ENCODE results near the gene ARHGEF28.

Gene ARHGEF28

GRCh38 chr5:73619606-73620333, 6.2 kb upstream of the ARHGEF28 start:
- peak; percentile 47 for FAIRE-seq

- no peak for FAIRE-seq
These were observed 5.7 kb upstream of the ARHGEF28 start for GRCh38 chr5:73620334-73620687.

DNA sequence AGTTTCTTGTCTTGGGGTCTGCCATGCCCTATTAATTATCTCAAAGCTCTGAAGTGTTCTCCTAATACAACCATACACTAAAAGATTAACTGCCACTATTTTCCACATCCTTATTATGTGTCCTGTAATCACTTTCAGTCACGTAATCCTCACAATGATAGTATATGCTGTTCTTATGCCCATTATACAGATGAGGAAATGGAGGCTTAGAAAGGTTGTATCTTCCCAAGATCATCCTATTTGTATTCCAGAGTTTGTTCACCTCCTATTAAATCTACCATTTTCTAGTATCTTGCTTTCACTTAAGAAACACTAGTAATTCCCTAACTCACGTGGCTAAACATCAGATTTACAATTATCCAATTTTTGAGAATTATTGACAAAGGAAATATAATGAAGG, 2.9 kb upstream of the ARHGEF28 start:
- FAIRE-seq: peak; percentile 71

DNA sequence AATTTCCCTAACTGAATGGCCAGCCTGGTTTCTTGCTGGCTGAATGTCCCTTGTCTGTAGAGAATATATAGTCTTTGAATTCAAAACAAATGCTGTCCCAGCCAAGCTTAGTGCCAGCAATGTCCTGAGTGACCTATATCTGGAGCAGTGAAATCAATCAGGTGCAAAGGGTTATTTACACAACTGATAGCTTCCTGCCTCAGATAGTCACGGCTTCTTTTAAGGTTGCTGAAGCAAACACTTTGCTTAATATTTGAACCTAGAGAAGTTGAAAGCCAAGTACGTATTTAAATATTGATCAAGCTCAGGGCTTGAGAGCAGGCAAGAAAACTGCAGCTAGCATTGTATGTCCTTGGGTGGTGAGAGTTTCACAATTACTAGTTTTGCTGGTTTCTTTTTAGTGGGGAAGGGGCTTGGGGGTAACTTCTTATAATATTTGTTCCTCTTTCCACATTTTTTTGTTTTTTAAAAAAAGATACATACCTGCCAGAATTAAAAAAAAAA, 2.0 kb upstream of the ARHGEF28 start:
- FAIRE-seq: peak; percentile 98

DNA sequence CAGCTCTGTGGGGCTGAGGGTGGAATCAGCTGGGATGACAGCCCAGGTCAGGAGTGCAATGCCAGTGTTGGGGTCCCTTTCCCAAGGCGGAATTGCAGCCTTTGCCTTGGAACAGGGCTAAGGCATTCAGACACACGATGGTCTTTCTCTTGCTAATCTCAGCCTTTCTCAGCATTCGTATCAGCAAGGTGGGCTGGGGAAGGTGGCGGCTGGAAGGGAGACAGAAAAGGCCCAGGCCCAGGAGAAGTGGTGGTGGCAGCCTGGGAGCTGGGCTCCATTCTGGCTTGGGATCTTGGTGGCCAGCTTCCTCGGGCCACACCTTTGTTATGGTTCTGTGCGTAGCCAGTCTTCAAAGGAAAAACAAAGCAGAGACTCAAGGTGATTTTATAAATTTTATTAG, 1.1 kb upstream of the ARHGEF28 start:
- FAIRE-seq: no peak

DNA sequence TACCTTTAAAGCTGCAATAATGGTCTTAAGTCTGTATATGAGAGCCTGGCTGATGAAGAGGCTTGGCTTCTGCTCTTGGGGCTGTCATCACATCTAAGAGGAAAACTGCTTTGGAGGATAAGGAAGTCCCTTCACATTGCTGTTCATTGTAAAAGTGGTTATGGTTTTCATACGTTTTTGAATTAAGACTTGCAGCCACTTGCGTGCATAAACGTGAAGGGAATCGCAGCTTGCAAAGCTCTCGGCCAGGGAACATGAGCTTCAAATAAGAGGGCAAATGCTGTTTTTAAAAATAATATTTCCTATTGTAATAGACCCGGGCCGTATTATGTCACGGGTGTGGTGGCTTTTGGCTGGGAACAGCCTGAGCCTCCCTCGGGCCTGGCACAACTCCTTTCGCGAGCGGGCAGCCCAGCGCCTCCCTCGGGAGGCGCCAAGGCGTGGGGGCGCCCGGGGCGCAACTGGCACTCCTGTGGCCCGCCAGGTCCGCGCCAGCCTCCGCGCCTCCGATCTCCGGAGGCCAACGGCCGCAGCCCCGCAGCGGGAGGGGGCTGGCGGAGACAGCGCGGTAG, 538 bp upstream of the ARHGEF28 start:
- FAIRE-seq: peak; percentile 9

GRCh38 chr5:73626814-73627313, 868 bp downstream of the ARHGEF28 start:
- no peak for FAIRE-seq

- no peak for FAIRE-seq
These were observed 3.5 kb downstream of the ARHGEF28 start for GRCh38 chr5:73629456-73629855.

- FAIRE-seq: no peak
These were observed 4.8 kb downstream of the ARHGEF28 start for GRCh38 chr5:73630765-73631164.

DNA sequence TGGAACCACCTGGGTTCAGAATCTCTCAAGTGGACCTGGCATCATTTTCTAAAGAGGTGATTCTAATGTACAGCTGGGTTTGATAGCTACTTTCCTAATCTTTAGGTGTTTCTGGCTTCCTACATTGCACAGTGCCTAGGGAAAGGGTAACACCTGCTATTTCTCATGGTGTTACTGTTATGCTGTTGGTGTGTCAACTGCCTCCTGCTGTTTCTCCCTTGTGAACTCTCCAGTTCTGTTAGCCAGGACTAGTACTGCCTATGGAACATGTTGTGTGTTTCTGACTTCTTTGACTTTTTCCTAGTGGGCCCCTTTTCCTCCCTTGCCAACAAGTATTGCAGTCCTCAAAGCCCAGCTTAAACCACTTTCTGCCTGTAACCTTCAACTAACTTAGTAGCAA, 5.5 kb downstream of the ARHGEF28 start:
- no peak for FAIRE-seq

GRCh38 chr5:73633060-73633459, 7.1 kb downstream of the ARHGEF28 start:
- no peak for FAIRE-seq

- FAIRE-seq: no peak
These were observed 10.4 kb downstream of the ARHGEF28 start for GRCh38 chr5:73636408-73636807.

- no peak for FAIRE-seq
These were observed 11.6 kb downstream of the ARHGEF28 start for GRCh38 chr5:73637565-73637964.

DNA sequence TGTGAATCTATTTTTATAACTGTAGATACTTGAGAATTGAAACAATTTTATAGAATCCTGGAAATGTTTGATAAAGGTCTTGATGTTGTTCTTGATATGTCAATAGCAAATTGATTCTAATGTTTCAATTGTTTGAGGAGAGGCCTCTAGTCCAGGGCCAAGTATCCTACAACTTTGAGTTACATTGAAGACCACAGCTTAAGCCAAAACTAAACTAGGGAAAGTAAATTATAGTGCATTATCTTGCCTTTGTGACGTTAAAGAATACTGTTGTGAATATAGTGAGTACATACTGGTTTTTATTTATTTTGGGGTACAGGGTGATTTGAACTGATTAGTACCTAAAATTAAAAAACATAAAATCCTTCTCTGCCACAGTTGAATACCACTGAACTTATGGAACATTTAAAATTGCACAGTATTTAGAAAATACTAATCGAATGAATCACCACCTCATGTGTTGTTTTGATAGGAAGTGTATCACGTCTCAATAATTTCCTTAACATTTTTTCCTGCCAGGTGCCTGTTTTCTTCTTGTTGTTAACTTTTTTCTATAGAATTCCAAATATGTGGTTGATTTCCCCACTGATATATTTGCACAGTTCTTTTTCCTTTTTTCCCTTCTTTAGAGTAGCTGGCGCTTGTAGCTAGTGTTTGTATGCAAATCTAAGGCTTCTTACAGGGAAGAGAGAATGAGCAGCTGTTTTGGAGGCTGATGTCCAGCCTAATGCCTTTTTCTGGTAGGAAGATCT, 12.5 kb downstream of the ARHGEF28 start:
- no peak for FAIRE-seq

GRCh38 chr5:73640861-73641320, 14.9 kb downstream of the ARHGEF28 start:
- no peak for FAIRE-seq

DNA sequence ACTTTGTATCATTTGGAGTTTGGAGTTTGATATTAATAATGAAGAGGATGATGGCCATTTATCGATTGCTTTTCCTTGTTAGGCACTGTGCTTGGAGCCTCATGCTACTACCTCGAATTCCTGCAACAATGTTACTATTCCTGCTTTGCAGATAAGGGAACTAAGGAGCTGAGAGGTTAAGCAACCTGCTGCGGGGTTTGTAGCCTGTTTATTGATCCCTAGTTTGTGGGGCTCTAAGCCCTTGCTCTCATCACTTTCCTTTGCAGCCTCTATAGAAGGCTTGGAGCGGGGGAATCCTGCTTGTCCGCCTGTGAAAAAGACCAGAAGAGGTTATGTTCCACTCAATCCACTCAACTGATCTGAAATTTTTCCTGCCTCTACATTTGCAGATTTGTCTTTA, 15.8 kb downstream of the ARHGEF28 start:
- FAIRE-seq: no peak

GRCh38 chr5:73642344-73642743, 16.3 kb downstream of the ARHGEF28 start:
- no peak for FAIRE-seq

DNA sequence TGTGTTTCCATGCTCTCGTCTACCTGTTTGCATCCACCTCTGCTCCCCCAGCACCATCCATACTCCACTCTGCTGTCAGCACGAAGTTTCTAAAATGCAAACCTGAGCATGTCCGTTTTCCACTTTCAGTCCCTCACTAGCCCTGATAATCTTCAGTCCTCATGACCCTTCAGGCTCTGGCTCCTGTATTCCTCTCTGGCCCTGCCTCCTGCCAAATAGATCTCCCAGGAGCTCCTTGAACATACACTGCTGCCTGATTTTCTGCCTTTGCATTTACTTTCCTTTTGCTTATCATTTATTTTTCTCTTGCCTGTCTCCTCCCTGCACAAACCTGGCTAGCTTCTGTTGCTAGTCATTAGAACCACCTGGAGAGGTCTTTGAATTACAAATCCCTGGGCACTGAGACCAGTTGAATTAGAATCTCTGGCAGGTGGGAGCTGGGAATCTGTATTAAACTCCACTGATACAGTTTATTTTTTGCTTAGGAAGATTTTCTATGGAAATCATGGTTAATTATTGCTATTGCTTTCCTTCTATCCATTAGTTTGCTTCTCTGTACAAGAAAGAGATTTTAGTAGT, 18.5 kb downstream of the ARHGEF28 start:
- FAIRE-seq: no peak

GRCh38 chr5:73647721-73648120, 21.7 kb downstream of the ARHGEF28 start:
- FAIRE-seq: no peak

DNA sequence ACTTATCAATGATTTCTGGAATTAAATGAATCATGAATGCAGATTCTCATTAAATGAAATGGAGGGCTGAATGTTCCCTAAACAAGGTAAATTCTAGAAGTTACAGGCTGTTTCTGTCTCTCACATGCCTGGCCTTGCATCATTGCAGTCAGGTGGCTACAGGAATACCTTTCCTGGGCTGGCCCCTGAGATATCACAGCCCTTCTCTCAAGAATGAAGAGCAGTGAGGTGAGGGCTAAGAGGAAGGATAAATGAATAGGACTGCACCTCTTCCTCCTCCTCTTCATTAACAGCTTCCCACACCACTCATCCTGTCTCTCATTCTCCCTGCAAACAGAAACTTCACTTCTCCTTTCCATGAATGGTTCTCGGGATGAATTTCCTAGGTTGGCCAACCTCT, 22.5 kb downstream of the ARHGEF28 start:
- FAIRE-seq: no peak

- no peak for FAIRE-seq
These were observed 23.9 kb downstream of the ARHGEF28 start for GRCh38 chr5:73649926-73650325.

GRCh38 chr5:73652391-73652790, 26.4 kb downstream of the ARHGEF28 start:
- no peak for FAIRE-seq

- FAIRE-seq: no peak
These were observed 28.3 kb downstream of the ARHGEF28 start for GRCh38 chr5:73654171-73654811.

Data from islet of Langerhans (tissue), 1 donor.